HCT116 (cell line): ENCODE measurements around the gene RBM26. TPM values are rescaled to one million over a fixed set of nuclear protein-coding genes. Genes with fewer than 3 reads are reported as not detected.

Source experiments
- ATAC-seq: fragments of 200-7000 bp; cut with Tn5 transposase; 2 replicates; pipeline ENCODE4 v1.9.1; 2020; ENCODE audit warnings: mild to moderate bottlenecking, moderate library complexity
- BruUV-seq: library from RNA; stranded (reverse); fragments of 400-500 nt; replicated peaks from 2 replicates; lab custom pipeline; 2021; lab: Mats Ljungman, UMichigan
- CTCF ChIA-PET: fragments of 300-600 bp; sonication (Branson Sonifier 250); formaldehyde crosslinking; loops from one replicate; lab custom pipeline; 2021; ENCODE audit warnings: antibody characterized with exemption; lab: Charles Lee
- POLR2A ChIA-PET: fragments of 300-600, 350-600 bp; sonication (Branson Sonifier 250); formaldehyde crosslinking; loops from one replicate; lab custom pipeline; 2021; ENCODE audit warnings: antibody characterized with exemption; lab: Charles Lee
- RAD21 ChIA-PET, 2 experiments: fragments of 300-600 bp; sonication (Branson Sonifier 250); formaldehyde crosslinking; loops; one replicate each; lab custom pipeline; 2023; ENCODE audit warnings: low total read pairs in 2 of 2; ENCODE audit not compliant: uncharacterized antibody in 2 of 2, unreplicated experiment in 2 of 2, low non-redundant PET in 1 of 2; lab: Charles Lee
- DNase-seq: peaks from one replicate; pipeline ENCODE4 v3.0.0-alpha.2; 2010; ENCODE audit warnings: low read depth, low spot score
- H2AFZ ChIP-seq: fragments of 200-600 bp; shearing (Covaris generic), sonication (generic); 2 replicates; pipeline ENCODE4 v1.6.1; 2017; ENCODE audit warnings: low read depth, mixed run types, mixed read lengths, antibody characterized with exemption, low read length; ENCODE audit not compliant: poor library complexity, severe bottlenecking
- H3K27ac ChIP-seq: 2 replicates; pipeline ENCODE4 v1.5.1; 2012; ENCODE audit warnings: low read depth, low read length
- H3K27me3 ChIP-seq: fragments of 200-600 bp; sonication (generic); 2 replicates; pipeline ENCODE4 v1.6.1; 2016; ENCODE audit warnings: mixed run types, low read length, mixed read lengths; ENCODE audit not compliant: insufficient read depth
- H3K36me3 ChIP-seq, 2 experiments: fragments of 200-500 bp in 1 of 2; fragments of 200-600 bp in 1 of 2; sonication (Bioruptor generic) in 1 of 2; sonication (generic) in 1 of 2; 2 replicates each; pipeline versions ENCODE4 v1.5.1 to v1.6.1; 2014 to 2016; ENCODE audit warnings: low read length in 2 of 2, inconsistent platforms in 1 of 2, mixed read lengths in 1 of 2, mixed run types in 1 of 2; ENCODE audit not compliant: insufficient read depth in 2 of 2, control insufficient read depth in 1 of 2
- H3K4me1 ChIP-seq, 2 experiments: fragments of 200-600 bp in 1 of 2; sonication (generic) in 1 of 2; 2 replicates each; pipeline versions ENCODE4 v1.5.1 to v1.6.1; 2012 to 2017; ENCODE audit warnings: low read length in 2 of 2, inconsistent platforms in 1 of 2, mild to moderate bottlenecking in 1 of 2, mixed read lengths in 1 of 2, mixed run types in 1 of 2, moderate library complexity in 1 of 2; ENCODE audit not compliant: insufficient read depth in 2 of 2, control insufficient read depth in 1 of 2
- H3K4me2 ChIP-seq: fragments of 200-600 bp; sonication (generic); 2 replicates; pipeline ENCODE4 v1.6.1; 2017; ENCODE audit warnings: mixed run types, low read length, mixed read lengths
- H3K4me3 ChIP-seq, 2 experiments: fragments of 200-600 bp in 1 of 2; sonication (generic) in 1 of 2; replicated peaks in 1 of 2; 2 replicates each; pipeline ENCODE4 v1.5.1; 2011 to 2016; ENCODE audit warnings: low read length in 2 of 2, control low read depth in 1 of 2, low read depth in 1 of 2, mild to moderate bottlenecking in 1 of 2, mixed read lengths in 1 of 2, mixed run types in 1 of 2
- H3K79me2 ChIP-seq: fragments of 200-600 bp; sonication (generic); 2 replicates; pipeline ENCODE4 v1.6.1; 2017; ENCODE audit warnings: mild to moderate bottlenecking, mixed run types, low read length, moderate library complexity, mixed read lengths; ENCODE audit not compliant: insufficient read depth
- H3K9ac ChIP-seq: fragments of 200-600 bp; sonication (generic); 2 replicates; pipeline ENCODE4 v1.6.1; 2016; ENCODE audit warnings: low read length, mixed read lengths
- H3K9me2 ChIP-seq: fragments of 200-600 bp; sonication (generic), shearing (Covaris generic); 2 replicates; pipeline ENCODE4 v1.6.1; 2017; ENCODE audit warnings: mixed run types, mild to moderate bottlenecking, moderate library complexity; ENCODE audit not compliant: insufficient read depth
- H3K9me3 ChIP-seq, 2 experiments: fragments of 200-500 bp in 1 of 2; fragments of 200-600 bp in 1 of 2; sonication (Bioruptor generic) in 1 of 2; sonication (generic) in 1 of 2; 2 replicates each; pipeline ENCODE4 v1.6.1; 2014 to 2017; ENCODE audit warnings: low read length in 2 of 2, mixed read lengths in 2 of 2, inconsistent platforms in 1 of 2, low read depth in 1 of 2, mild to moderate bottlenecking in 1 of 2, mixed run types in 1 of 2, moderate library complexity in 1 of 2; ENCODE audit not compliant: control insufficient read depth in 1 of 2, insufficient read depth in 1 of 2
- H4K20me1 ChIP-seq: fragments of 200-600 bp; sonication (generic), shearing (Covaris generic); 2 replicates; pipeline ENCODE4 v1.6.1; 2017; ENCODE audit warnings: mixed run types, mild to moderate bottlenecking, moderate library complexity; ENCODE audit not compliant: insufficient read depth
- CEBPB ChIP-seq: IDR thresholded peaks from 2 replicates; pipeline ENCODE4 v1.6.1; 2012; ENCODE audit warnings: low read depth
- EGR1 ChIP-seq: IDR thresholded peaks from 2 replicates; pipeline ENCODE4 v1.6.1; 2012; ENCODE audit warnings: low read depth
- ELF1 ChIP-seq: IDR thresholded peaks from 2 replicates; pipeline ENCODE4 v1.6.1; 2012; ENCODE audit warnings: low read depth, borderline replicate concordance
- EZH2 ChIP-seq: fragments of 200-600 bp; sonication (generic); IDR thresholded peaks from 2 replicates; pipeline ENCODE4 v1.6.1; 2017; ENCODE audit warnings: antibody characterized with exemption, mixed run types
- EZH2phosphoT487 ChIP-seq: fragments of 200-600 bp; IDR thresholded peaks from 2 replicates; pipeline ENCODE4 v1.6.1; 2018; ENCODE audit warnings: antibody characterized with exemption, borderline replicate concordance
- FOSL1 ChIP-seq: IDR thresholded peaks from 2 replicates; pipeline ENCODE4 v1.6.1; 2012; ENCODE audit warnings: low read depth
- JUND ChIP-seq: IDR thresholded peaks from 2 replicates; pipeline ENCODE4 v1.6.1; 2012
- POLR2A ChIP-seq: IDR thresholded peaks from 2 replicates; pipeline ENCODE4 v1.7.0; 2011; ENCODE audit warnings: borderline replicate concordance; ENCODE audit not compliant: insufficient read depth, insufficient read length; ENCODE audit errors: extremely low read depth
- POLR2AphosphoS5 ChIP-seq: IDR thresholded peaks from 2 replicates; pipeline ENCODE4 v1.6.1; 2011; ENCODE audit warnings: mild to moderate bottlenecking, low read depth, low read length, moderate library complexity
- REST ChIP-seq: IDR thresholded peaks from 2 replicates; pipeline ENCODE4 v1.6.1; 2012; ENCODE audit warnings: low read depth
- SIN3A ChIP-seq: IDR thresholded peaks from 2 replicates; pipeline ENCODE4 v1.6.1; 2012; ENCODE audit warnings: low read depth
- SP1 ChIP-seq: IDR thresholded peaks from 2 replicates; pipeline ENCODE4 v1.6.1; 2012; ENCODE audit warnings: low read depth
- SRF ChIP-seq: IDR thresholded peaks from 2 replicates; pipeline ENCODE4 v1.6.1; 2012; ENCODE audit warnings: low read depth
- TCF7L2 ChIP-seq: IDR thresholded peaks from 2 replicates; pipeline ENCODE4 v1.7.0; 2011; ENCODE audit warnings: borderline replicate concordance, inconsistent platforms; ENCODE audit not compliant: insufficient read depth, insufficient read length; ENCODE audit errors: extremely low read depth
- ZFX ChIP-seq: fragments of 450-650 bp; IDR thresholded peaks from 2 replicates; pipeline ENCODE4 v1.6.1; 2017
- ZNF274 ChIP-seq: fragments of 200-500 bp; sonication (Bioruptor generic); IDR thresholded peaks from 2 replicates; pipeline ENCODE4 v1.6.1; 2014; ENCODE audit warnings: mild to moderate bottlenecking, low read depth, low read length, inconsistent platforms
- intact Hi-C: fragments of 100-400 bp; cut with micrococcal nuclease; formaldehyde crosslinking; loops from 2 replicates; pipeline ENCODE4 v1.10.0; 2022
- total RNA-seq: library from RNA; stranded (reverse); gene quantifications from one replicate; pipeline ENCODE4 v1.2.1, GENCODE V29; 2021; ENCODE audit not compliant: unreplicated experiment
- TF ChIP-seq, protein P1 (sequence below), 3 experiments: fragments of 200-600 bp in 1 of 3; sonication (generic) in 1 of 3; IDR thresholded peaks in 2 of 3; conservative IDR thresholded peaks in 1 of 3; 2 replicates each; pipeline ENCODE4 v1.5.1; 2012 to 2017; ENCODE audit warnings: low read depth in 2 of 3, low read length in 2 of 3, antibody characterized with exemption in 1 of 3, borderline replicate concordance in 1 of 3, control low read depth in 1 of 3, mild to moderate bottlenecking in 1 of 3, mixed read lengths in 1 of 3, mixed run types in 1 of 3, moderate library complexity in 1 of 3; ENCODE audit not compliant: insufficient read depth in 1 of 3

The RBM26 gene
- total RNA-seq, 1 experiment from 2014 or later = 52.5 TPM

- TF ChIP-seq EGR1 = no peak
- TF ChIP-seq ZFX = no peak
- no peak for TF ChIP-seq SRF
- no peak for TF ChIP-seq SIN3A
- TF ChIP-seq, all 23 proteins: peak for 0
- Histone ChIP-seq H3K27ac (no peak overlapping the region), H3K36me3 (no peaks in the 10 kb centered on the region), H3K9me2 (no peaks in the 10 kb centered on the region), H3K9me3 (no peaks in the 10 kb centered on the region), H3K4me1 (peaks cover 0 to 8% of the 10 kb centered on the region in 2 experiments; a peak in 2 of 4 replicates), H3K4me3 (no peak overlapping the region), H3K9ac (no peak overlapping the region), H4K20me1 (no peaks in the 10 kb centered on the region), H2AFZ (no peak overlapping the region), H3K27me3 (no peaks in the 10 kb centered on the region), H3K4me2 (no peak overlapping the region), H3K79me2 (no peaks in the 10 kb centered on the region)
- POLR2A ChIA-PET = no interaction called here
- RAD21 ChIA-PET = no interaction called here
- BruUV-seq = no TSS peak
- no peak for ATAC-seq
- CTCF ChIA-PET = no interaction called here
- intact Hi-C loops = no loop called here
- DNase-seq = no peak
Measured at GRCh38 chr13:79450110-79450509, 44.1 kb upstream of the RBM26 start.

DNA sequence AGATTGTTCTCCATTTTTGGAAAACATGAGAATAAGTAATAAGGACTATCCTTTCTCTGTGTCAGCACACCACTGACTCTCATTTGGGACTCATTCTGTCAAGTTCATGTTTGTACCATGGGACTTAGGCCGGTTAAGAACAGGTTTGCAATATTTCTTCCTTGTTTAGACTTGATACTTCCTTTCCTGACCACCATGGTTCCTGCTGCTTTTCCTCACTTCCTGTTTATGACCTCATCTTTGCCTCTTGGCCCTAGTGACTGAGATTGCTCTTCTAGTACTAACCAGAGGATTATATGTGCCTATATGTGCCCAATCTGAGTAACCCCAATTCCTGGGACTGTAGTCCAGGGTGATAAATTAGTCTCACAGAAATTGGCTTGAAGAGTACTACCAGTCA, 42.4 kb upstream of the RBM26 start:
- no peak overlapping the region for H3K27ac ChIP-seq
- no TSS peak for BruUV-seq
- peaks cover 0 to 8% of the 10 kb centered on the region in 2 experiments; a peak in 2 of 4 replicates for H3K4me1 ChIP-seq
- H3K9me3 ChIP-seq = no peaks in the 10 kb centered on the region
- H3K4me3 ChIP-seq = no peak overlapping the region
- CTCF ChIA-PET = no interaction called here
- no peak overlapping the region for H3K9ac ChIP-seq
- intact Hi-C loops = no loop called here
- POLR2A ChIA-PET = no interaction called here
- no peak for ATAC-seq
- no peaks in the 10 kb centered on the region for H3K36me3 ChIP-seq
- H4K20me1 ChIP-seq = no peaks in the 10 kb centered on the region
- H3K9me2 ChIP-seq = no peaks in the 10 kb centered on the region
- no peaks in the 10 kb centered on the region for H3K79me2 ChIP-seq
- H3K27me3 ChIP-seq = no peaks in the 10 kb centered on the region
- RAD21 ChIA-PET = no interaction called here
- H3K4me2 ChIP-seq = no peak overlapping the region
- H2AFZ ChIP-seq = no peak overlapping the region
- DNase-seq = no peak
- TF ChIP-seq EZH2 = no peak
- TF ChIP-seq TCF7L2 = no peak
- TF ChIP-seq POLR2A = no peak
- no peak for TF ChIP-seq CEBPB
- no peak for TF ChIP-seq SRF
- no peak for TF ChIP-seq ELF1
- TF ChIP-seq, protein P1, sequence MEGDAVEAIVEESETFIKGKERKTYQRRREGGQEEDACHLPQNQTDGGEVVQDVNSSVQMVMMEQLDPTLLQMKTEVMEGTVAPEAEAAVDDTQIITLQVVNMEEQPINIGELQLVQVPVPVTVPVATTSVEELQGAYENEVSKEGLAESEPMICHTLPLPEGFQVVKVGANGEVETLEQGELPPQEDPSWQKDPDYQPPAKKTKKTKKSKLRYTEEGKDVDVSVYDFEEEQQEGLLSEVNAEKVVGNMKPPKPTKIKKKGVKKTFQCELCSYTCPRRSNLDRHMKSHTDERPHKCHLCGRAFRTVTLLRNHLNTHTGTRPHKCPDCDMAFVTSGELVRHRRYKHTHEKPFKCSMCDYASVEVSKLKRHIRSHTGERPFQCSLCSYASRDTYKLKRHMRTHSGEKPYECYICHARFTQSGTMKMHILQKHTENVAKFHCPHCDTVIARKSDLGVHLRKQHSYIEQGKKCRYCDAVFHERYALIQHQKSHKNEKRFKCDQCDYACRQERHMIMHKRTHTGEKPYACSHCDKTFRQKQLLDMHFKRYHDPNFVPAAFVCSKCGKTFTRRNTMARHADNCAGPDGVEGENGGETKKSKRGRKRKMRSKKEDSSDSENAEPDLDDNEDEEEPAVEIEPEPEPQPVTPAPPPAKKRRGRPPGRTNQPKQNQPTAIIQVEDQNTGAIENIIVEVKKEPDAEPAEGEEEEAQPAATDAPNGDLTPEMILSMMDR (IDR thresholded peaks at IDR 0.05 in 2 of 3, conservative IDR thresholded peaks at IDR 0.05 in 1 of 3; ENCODE audit: borderline replicate concordance in 1 of 3, insufficient read depth in 1 of 3, low read depth in 2 of 3, low read length in 2 of 3) = no peak
- TF ChIP-seq ZFX = no peak
- no peak for TF ChIP-seq FOSL1
- no peak for TF ChIP-seq REST
- TF ChIP-seq EZH2phosphoT487 = no peak
- TF ChIP-seq POLR2AphosphoS5 = no peak
- no peak for TF ChIP-seq EGR1
- TF ChIP-seq SP1 = no peak
- no peak for TF ChIP-seq JUND
- no peak for TF ChIP-seq SIN3A
- no peak for TF ChIP-seq ZNF274
